Mesendoderm (in vitro differentiated cells): Measurements from ENCODE around the gene RAB26.

Experiments used
- DNase-seq: peaks from one replicate; pipeline ENCODE4 v3.0.0; 2013
- H2AK5ac ChIP-seq: 2 replicates; pipeline ENCODE4 v1.6.1; 2013; ENCODE audit warnings: low read length, inconsistent platforms
- H2BK120ac ChIP-seq: 2 replicates; pipeline ENCODE4 v1.6.1; 2013; ENCODE audit warnings: low read depth, mild to moderate bottlenecking, low read length, moderate library complexity, mixed read lengths
- H2BK15ac ChIP-seq: replicated peaks from 2 replicates; pipeline ENCODE4 v1.6.1; 2013; ENCODE audit warnings: low read depth, mild to moderate bottlenecking, moderate library complexity
- H2BK5ac ChIP-seq: 2 replicates; pipeline ENCODE4 v1.6.1; 2013; ENCODE audit warnings: low read length, inconsistent platforms
- H3K18ac ChIP-seq: 2 replicates; pipeline ENCODE4 v1.6.1; 2013; ENCODE audit warnings: mild to moderate bottlenecking, low read length, mixed read lengths
- H3K23ac ChIP-seq: one replicate; pipeline ENCODE4 v1.6.1; 2013; ENCODE audit warnings: low read length
- H3K27ac ChIP-seq: 2 replicates; pipeline ENCODE4 v1.5.1; 2013; ENCODE audit warnings: low read depth, mild to moderate bottlenecking, inconsistent platforms, low read length, moderate library complexity
- H3K27me3 ChIP-seq: 2 replicates; pipeline ENCODE4 v1.6.1; 2013; ENCODE audit warnings: low read length, control low read depth, mild to moderate bottlenecking, inconsistent platforms; ENCODE audit not compliant: insufficient read depth, poor library complexity
- H3K36me3 ChIP-seq: 2 replicates; pipeline ENCODE4 v1.6.1; 2013; ENCODE audit warnings: low read length, inconsistent platforms; ENCODE audit not compliant: control insufficient read depth, insufficient read depth
- H3K4ac ChIP-seq: one replicate; pipeline ENCODE4 v1.6.1; 2013; ENCODE audit warnings: low read depth, mild to moderate bottlenecking, low read length, moderate library complexity
- H3K4me1 ChIP-seq: 2 replicates; pipeline ENCODE4 v1.6.1; 2013; ENCODE audit warnings: low read depth, low read length, inconsistent platforms; ENCODE audit not compliant: control insufficient read depth
- H3K4me2 ChIP-seq: 2 replicates; pipeline ENCODE4 v1.6.1; 2013; ENCODE audit warnings: low read length
- H3K4me3 ChIP-seq: 2 replicates; pipeline ENCODE4 v1.5.1; 2013; ENCODE audit warnings: mild to moderate bottlenecking, low read length
- H3K56ac ChIP-seq: one replicate; pipeline ENCODE4 v1.6.1; 2013; ENCODE audit warnings: low read length
- H3K79me1 ChIP-seq: 2 replicates; pipeline ENCODE4 v1.6.1; 2013; ENCODE audit warnings: low read length, inconsistent platforms
- H3K79me2 ChIP-seq: 2 replicates; pipeline ENCODE4 v1.6.1; 2013; ENCODE audit warnings: mild to moderate bottlenecking, low read length; ENCODE audit not compliant: control insufficient read depth, insufficient read depth
- H3K9ac ChIP-seq: 2 replicates; pipeline ENCODE4 v1.6.1; 2013; ENCODE audit warnings: low read length, inconsistent platforms
- H4K5ac ChIP-seq: one replicate; pipeline ENCODE4 v1.6.1; 2013; ENCODE audit warnings: low read length
- H4K8ac ChIP-seq: one replicate; pipeline ENCODE4 v1.6.1; 2013; ENCODE audit warnings: low read depth, mild to moderate bottlenecking, control low read depth, low read length, moderate library complexity
- WGBS: extraction: QIAGEN DNeasy Blood & Tissue Kit; methylation state at CpG from one replicate; pipeline ENCODE4 v1.1.7; 2013; ENCODE audit warnings: low lambda C conversion rate, missing lambda C conversion rate; ENCODE audit not compliant: insufficient coverage; ENCODE audit errors: extremely low coverage; 5-methylcytosine and 5-hydroxymethylcytosine counted together

The RAB26 gene

GRCh38 chr16:2163211-2163881 is 14.9 kb downstream of the RAB26 start:
- H3K79me1 ChIP-seq: peaks cover 12% of the 10 kb centered on the region
- no peak overlapping the region for H3K4me2 ChIP-seq
- no peak overlapping the region for H2BK5ac ChIP-seq
- H2BK15ac ChIP-seq: no peak overlapping the region
- H3K4me1 ChIP-seq: no peaks in the 10 kb centered on the region
- H3K9ac ChIP-seq: no peak overlapping the region
- H3K27ac ChIP-seq: no peak overlapping the region
- H3K56ac ChIP-seq: no peak overlapping the region
- H3K4me3 ChIP-seq: no peak overlapping the region
- H3K36me3 ChIP-seq: peaks cover 9% of the 10 kb centered on the region
- WGBS: no CpG with 5 or more reads among the region's 26 CpGs
- H4K8ac ChIP-seq: no peak overlapping the region
- H3K23ac ChIP-seq: no peak overlapping the region
- no peak overlapping the region for H3K4ac ChIP-seq
- no peak overlapping the region for H4K5ac ChIP-seq
- no peak overlapping the region for H2AK5ac ChIP-seq
- no peak for DNase-seq
- H3K79me2 ChIP-seq: peaks cover 52% of the 10 kb centered on the region
- H2BK120ac ChIP-seq: no peak overlapping the region
- H3K18ac ChIP-seq: no peak overlapping the region
- no peaks in the 10 kb centered on the region for H3K27me3 ChIP-seq

DNA sequence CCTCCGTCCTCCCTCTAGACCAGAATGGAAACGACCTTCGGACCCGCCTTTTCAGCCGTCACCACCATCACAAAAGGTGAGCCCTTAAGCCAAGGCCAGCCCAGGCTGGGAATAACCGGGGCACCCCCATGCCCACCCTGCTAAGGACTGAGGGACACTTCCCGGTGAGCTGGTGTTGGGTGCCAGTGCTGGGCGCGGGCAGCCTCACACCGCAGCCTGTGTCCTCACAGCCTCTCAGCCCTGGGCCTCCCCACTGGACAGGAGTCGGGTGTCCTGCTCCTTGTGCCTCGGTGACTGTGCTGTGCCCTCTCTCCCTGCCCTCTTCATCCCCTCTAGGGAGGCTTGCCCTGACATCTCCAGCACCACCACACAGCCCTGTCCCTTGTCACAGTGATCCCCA is 17.4 kb downstream of the RAB26 start:
- no peak for DNase-seq
- peaks cover 10% of the 10 kb centered on the region for H3K79me1 ChIP-seq
- H3K79me2 ChIP-seq: peaks cover 28% of the 10 kb centered on the region
- no peak overlapping the region for H3K18ac ChIP-seq
- no peak overlapping the region for H4K5ac ChIP-seq
- no peak overlapping the region for H4K8ac ChIP-seq
- H3K4me3 ChIP-seq: no peak overlapping the region
- no peak overlapping the region for H3K56ac ChIP-seq
- WGBS: no CpG with 5 or more reads among the region's 12 CpGs
- peaks cover 9% of the 10 kb centered on the region for H3K36me3 ChIP-seq
- H2BK120ac ChIP-seq: no peak overlapping the region
- no peak overlapping the region for H3K4me2 ChIP-seq
- H3K9ac ChIP-seq: no peak overlapping the region
- H2BK5ac ChIP-seq: no peak overlapping the region
- no peak overlapping the region for H3K4ac ChIP-seq
- no peaks in the 10 kb centered on the region for H3K4me1 ChIP-seq
- H3K27ac ChIP-seq: no peak overlapping the region
- no peak overlapping the region for H2AK5ac ChIP-seq
- H3K23ac ChIP-seq: no peak overlapping the region
- no peak overlapping the region for H2BK15ac ChIP-seq
- H3K27me3 ChIP-seq: no peaks in the 10 kb centered on the region

DNA sequence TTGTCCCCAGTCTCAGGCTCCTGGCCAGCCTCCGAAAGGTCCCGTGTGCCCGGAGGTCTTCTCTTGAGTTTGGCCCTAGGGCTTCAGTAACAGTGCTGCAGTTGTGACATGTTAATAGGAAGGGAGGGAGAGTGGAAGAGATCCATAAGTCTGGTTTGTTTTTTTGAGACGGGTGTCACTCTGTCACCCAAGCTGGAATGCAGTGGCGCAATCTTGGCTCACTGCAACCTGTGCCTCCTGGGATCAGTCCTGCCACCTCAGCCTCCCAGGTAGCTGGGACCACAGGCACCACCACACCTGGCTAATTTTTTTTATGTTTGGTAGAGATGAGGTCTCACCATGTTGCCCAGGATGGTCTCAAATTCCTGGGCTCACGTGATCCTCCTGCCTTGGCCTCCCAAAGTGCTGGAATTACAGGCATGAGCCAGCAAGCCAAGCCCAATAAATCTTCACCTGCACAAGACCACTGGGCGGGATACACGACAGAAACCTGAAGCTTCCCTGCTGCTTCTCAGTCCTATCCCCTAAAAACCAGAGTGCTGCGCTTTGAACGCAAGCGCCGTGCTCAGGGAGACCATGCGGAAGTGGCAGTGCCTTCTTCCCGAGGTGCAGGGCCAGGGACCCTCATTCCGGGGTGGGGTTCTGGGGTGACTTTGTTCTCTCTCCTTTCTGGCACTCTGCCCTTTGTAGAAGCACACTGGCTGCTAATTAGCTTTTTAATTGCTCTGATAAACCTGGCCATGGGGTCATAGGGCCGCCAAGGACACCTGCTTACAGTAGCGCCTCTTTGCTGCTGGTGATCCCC is 18.0 kb downstream of the RAB26 start:
- Histone ChIP-seq H4K5ac (no peak overlapping the region), H3K4me2 (no peak overlapping the region), H3K56ac (no peak overlapping the region), H2AK5ac (no peak overlapping the region), H2BK5ac (no peak overlapping the region), H3K4me1 (no peaks in the 10 kb centered on the region), H2BK120ac (no peak overlapping the region), H3K27ac (no peak overlapping the region), H3K27me3 (no peaks in the 10 kb centered on the region), H3K9ac (no peak overlapping the region), H3K4ac (no peak overlapping the region), H3K79me1 (peaks cover 10% of the 10 kb centered on the region), H3K18ac (no peak overlapping the region), H4K8ac (no peak overlapping the region), H3K79me2 (peaks cover 24% of the 10 kb centered on the region), H3K23ac (no peak overlapping the region), H2BK15ac (no peak overlapping the region), H3K4me3 (no peak overlapping the region), H3K36me3 (peaks cover 11% of the 10 kb centered on the region)
- no peak for DNase-seq
- no CpG with 5 or more reads among the region's 17 CpGs for WGBS

DNA sequence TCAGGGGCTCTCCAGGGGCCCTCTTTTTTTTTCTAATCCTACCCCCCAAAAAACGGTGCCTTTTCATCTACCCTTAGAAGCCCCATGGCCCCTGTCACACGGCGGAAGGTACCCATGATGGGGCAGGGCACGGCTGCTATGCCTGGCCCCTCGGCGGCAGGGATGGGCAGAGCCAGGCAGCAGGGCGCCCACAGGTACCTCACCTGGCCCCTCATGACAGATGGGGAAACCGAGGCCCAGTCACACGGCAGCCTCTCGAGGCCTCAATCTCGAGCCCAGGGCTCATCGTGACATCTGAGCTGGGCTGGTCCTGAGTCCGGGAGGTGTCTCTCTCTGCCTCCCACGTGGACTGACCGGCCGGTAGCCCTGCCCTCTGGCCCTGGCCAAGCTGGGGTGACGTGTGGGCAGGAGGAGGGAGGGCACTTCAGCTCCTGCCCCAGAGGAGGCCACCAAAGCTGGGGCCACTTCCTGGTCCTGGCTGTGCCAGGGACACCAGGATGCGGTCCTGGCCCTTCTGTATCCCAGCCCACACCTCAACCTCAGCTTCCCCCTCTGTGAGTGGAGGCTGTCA is 18.7 kb downstream of the RAB26 start:
- no peak for DNase-seq
- no CpG with 5 or more reads among the region's 18 CpGs for WGBS
- Histone ChIP-seq H3K36me3 (peaks cover 16% of the 10 kb centered on the region), H3K23ac (no peak overlapping the region), H3K4me3 (no peak overlapping the region), H3K79me1 (peaks cover 8% of the 10 kb centered on the region), H3K56ac (no peak overlapping the region), H3K4me2 (no peak overlapping the region), H2BK5ac (no peak overlapping the region), H3K9ac (no peak overlapping the region), H2BK120ac (no peak overlapping the region), H4K5ac (no peak overlapping the region), H3K79me2 (peaks cover 17% of the 10 kb centered on the region), H3K18ac (no peak overlapping the region), H4K8ac (no peak overlapping the region), H2AK5ac (no peak overlapping the region), H3K27me3 (no peaks in the 10 kb centered on the region), H3K4ac (no peak overlapping the region), H3K27ac (no peak overlapping the region), H3K4me1 (no peaks in the 10 kb centered on the region), H2BK15ac (no peak overlapping the region)

- H3K27ac ChIP-seq: no peak overlapping the region
- no peak overlapping the region for H2AK5ac ChIP-seq
- no peak overlapping the region for H2BK120ac ChIP-seq
- H3K4ac ChIP-seq: no peak overlapping the region
- H3K9ac ChIP-seq: no peak overlapping the region
- no peaks in the 10 kb centered on the region for H3K4me1 ChIP-seq
- no peak overlapping the region for H3K56ac ChIP-seq
- H3K4me3 ChIP-seq: no peak overlapping the region
- no peak overlapping the region for H3K18ac ChIP-seq
- no peak overlapping the region for H3K23ac ChIP-seq
- DNase-seq: no peak
- H3K4me2 ChIP-seq: no peak overlapping the region
- H3K36me3 ChIP-seq: peaks cover 20% of the 10 kb centered on the region
- no peak overlapping the region for H2BK15ac ChIP-seq
- H3K79me1 ChIP-seq: peaks cover 8% of the 10 kb centered on the region
- H4K5ac ChIP-seq: no peak overlapping the region
- WGBS: no CpG with 5 or more reads among the region's 18 CpGs
- H3K27me3 ChIP-seq: no peaks in the 10 kb centered on the region
- peaks cover 2% of the 10 kb centered on the region for H3K79me2 ChIP-seq
- no peak overlapping the region for H2BK5ac ChIP-seq
- H4K8ac ChIP-seq: no peak overlapping the region
Observed at GRCh38 chr16:2170080-2170479, 21.7 kb downstream of the RAB26 start.
